ENCODE data around the gene PLXNB3.
"Not testable (repeated sequence)": the region's sequence is repeated elsewhere in the genome, so short reads cannot be mapped to it uniquely, and the experiment has no call there.

Gene PLXNB3

DNA sequence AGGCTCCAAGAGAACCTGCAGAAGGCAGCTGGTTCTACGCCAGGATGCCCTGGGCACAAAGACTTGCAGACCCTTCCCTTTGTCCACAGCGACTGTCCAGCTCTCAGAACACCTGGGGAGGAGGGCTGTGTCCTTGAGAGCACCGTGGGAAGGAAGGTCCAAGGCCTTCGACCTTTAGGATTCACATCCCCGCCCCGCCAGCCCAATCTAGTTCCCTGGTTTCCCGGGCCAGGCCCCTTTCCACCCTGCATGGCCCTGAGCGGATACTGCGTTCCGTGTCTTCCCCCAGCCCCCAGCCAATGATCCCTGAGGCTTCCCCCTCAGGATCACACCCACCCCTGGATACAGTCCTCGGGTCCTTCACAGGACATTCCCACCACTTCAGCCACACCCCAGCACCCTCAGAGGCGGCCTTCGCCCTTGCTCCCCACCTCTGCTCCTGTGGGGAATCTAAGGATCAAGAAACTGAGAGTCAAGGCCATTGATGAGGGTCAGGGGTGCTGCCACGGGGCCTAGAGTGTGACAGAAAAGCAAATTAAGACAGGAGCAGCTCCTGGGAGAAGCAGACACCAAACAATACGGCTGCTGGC lies 30.3 kb upstream of the PLXNB3 start:
- DNase-seq = no peak

DNA sequence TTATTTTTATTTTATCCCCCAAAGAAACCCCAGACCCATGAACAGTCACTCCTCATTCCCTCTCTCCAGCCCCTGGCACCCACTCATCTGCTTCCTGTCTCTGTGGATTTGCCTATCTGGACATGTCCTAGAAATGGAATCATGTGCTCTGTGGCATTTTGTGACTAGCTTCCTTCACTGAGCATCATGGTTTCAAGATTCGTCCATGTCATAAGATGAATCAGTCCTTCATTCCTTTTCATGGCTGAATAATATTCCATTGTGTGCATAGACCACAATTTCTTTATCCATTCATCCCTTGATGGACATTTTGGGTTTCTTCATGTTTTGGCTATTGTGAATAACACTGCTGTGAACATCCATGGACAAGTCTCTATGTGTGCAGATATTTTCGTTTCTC lies 29.2 kb upstream of the PLXNB3 start:
- DNase-seq = no peak

DNA sequence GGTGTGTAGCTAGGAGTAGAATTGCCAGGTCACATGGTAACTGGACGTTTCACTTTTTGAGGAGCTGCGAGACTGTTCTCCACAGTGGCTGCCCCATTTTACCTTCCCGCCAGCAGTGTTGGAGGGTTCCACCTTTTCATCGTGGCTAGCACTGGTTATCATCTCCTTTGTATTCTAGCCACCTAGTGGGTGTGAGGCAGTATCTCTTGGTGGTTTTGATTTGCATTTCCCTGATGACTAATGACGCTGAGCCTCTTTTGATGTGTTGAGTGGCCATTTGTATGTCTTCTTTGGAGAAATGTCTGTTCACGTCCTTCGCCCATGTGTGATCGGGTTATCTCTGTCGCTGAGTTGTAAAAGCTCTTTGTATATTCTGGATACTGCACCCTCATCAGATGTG lies 28.8 kb upstream of the PLXNB3 start:
- no peak for DNase-seq

DNA sequence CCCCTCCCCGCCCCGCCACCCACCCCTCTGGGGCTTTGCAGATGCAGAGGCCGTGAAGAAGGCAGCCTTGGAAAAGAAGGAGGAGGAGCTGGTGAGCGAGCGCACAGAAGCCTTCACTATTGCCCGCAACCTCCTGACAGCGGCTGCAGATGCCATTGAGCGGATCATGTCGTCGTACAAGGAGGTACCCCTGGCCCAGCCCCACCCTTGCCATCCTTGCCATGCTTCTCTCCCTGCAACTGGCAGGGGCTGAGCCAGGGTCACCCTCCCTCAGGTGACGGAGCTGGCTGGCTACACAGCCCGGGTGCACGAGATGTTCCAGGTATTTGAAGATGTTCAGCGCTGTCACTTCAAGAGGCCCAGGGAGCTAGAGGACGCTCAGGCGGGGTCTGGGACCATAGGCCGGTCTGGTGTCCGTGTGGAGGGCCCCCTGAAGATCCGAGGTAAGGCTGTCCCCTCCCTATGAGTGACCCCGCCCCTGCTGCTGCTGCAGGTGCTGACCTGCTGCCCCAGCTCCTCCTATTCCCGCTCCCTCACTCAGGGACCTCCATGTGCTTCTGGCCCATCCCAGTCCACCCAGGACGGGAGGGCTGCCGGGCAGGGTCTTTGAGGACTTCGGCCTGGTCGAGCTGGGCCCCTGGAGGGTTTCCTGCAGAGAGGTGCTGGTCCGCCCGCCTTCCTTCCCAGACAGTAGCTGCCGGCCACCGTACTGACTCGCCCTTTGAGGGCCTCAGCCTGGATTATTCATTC lies 27.8 kb upstream of the PLXNB3 start:
- no peak for DNase-seq

DNA sequence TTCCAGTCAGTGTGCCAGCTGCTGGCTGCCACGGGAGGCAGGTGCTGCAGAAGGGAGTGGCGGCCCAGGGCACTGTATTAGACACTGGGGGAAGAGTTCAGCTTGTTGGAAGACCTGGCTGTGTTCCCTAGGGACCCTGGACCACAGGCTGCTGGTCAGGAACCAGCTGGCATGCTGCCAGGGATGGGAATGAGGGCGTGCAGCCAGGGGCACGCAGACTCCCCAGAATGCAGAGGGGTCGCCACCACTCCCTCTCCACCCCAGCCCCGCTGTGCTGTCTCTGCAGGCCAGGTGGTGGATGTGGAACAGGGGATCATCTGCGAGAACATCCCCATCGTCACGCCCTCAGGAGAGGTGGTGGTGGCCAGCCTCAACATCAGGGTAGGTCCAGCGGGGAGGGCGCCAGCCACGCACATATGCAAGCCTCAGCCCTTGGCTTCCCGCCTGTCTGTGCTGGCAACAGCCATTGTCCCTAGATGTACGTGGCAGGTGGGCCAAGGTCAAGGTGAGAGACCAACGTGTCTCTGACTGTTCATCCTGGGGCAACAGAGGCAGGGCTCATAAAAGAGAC lies 27.1 kb upstream of the PLXNB3 start:
- DNase-seq = no peak

DNA sequence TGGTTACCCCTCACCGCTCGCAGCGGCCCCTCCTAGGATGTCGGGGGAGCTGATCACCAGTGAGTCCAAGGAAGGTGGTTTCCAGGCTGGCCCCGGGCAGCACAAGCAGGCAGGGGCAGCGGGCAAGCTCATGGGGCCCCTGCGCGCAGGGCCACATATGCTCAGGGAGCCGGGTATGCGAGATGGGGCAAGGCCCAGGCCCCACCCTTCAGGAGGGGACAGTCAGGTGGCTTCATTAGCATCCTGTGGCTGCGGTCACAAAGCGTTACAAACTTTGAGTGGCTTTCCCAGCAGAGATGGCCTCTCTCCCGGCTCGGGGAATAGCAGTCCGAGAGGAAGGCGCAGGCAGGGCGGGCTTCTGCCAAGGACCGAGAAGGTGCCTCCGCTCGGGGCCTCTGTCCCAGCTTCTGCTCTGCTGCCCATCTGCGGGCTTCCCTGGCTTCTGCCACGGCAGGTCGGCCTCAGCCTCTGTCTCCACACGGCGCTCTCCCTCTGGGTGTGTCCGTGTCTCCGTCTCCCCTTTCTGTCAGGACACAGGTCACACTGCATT lies 25.9 kb upstream of the PLXNB3 start:
- DNase-seq = no peak

DNA sequence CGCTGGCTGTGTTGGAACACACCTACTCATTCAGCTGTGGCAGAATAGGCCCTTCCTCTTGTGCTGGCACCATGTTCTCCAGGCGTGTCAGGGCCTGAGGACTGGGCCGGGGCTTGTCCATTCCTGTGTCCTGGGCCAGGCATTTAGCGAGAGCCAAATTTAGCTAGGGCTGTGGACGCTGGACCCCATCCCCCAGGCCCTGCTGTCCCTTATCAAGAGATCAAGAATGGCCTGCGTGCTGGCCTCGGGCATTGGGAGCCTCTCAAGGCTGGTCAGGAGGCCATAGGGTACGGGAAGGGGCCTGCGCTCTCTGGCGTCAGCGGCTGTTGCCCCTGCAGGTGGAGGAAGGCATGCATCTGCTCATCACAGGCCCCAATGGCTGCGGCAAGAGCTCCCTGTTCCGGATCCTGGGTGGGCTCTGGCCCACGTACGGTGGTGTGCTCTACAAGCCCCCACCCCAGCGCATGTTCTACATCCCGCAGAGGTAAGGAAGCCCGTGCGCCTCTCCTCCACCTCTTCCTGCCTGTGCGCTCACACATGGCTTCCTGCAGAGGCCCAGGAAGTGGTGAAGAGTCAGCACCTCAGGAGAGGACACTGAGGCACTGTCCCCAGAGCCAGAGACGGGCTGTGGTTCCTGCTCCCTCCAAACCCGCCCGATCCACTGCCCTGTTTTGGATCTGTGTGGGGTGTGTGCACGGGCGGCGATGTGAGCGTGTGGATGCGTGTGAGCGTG lies 24.1 kb upstream of the PLXNB3 start:
- no peak for DNase-seq

DNA sequence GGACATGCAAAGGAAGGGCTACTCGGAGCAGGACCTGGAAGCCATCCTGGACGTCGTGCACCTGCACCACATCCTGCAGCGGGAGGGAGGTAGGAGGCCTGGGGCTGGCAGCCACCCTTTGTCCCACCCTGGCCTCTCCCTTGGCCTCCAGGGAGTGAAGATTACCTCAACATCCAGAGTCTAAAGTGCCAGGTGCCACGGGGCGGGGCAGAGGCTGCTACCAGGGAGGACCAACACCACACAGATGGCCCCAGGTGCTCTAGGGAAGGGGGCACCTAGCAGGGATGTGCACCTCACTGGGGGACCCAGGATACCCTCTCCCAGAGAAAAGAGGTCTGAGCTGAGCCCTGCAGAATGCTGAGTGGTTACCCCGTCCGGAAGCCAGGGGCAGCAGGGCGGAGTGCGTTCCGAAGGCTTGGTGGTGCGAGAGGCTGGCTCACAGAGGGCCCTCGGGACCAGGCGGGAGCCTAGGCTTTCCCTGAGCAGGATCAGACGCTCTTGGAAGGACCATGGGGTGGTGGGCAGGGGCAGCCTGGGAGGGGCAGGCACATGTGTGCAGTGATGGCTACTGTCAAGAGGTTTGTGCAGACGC lies 23.3 kb upstream of the PLXNB3 start:
- DNase-seq = no peak

DNA sequence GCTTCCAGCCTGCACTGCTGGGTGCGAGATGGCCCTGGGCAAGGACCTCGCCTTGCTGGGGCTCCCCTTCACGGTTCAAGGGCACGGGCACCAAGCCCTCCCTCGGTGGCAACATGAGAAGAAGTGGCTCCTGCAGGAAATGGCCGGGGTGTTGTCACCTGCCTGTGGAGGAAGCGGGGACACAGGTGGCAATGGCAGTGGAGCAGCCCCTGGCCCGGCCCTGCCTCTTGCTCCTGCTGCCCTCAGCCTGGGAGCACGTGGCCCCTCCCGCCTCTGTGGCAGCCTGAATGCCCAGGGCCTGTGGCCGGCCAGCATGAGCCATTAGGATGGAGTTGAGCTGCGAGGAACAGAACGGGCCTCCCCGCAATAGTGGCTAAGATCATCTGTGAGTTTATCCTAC lies 22.6 kb upstream of the PLXNB3 start:
- no peak for DNase-seq

DNA sequence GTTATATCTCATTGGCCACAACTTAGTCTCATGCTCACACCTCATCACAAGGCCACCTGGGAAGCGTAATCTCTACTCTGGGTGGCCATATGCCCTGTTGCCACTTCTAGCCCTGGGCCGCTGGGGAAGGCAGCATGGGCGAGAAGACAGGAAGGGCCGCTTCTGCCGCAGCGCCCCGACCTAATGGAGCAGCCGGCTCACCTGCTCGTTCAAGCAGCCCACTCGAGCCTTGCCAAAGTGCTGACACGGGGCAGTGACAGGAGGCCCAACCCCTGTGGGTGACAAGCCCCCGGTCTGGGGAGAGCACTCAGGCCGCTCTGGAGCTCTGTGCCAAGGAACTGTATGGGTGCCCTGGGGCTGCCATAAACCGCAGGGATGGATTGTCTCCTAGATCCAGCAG lies 21.9 kb upstream of the PLXNB3 start:
- not testable (repeated sequence) for DNase-seq

DNA sequence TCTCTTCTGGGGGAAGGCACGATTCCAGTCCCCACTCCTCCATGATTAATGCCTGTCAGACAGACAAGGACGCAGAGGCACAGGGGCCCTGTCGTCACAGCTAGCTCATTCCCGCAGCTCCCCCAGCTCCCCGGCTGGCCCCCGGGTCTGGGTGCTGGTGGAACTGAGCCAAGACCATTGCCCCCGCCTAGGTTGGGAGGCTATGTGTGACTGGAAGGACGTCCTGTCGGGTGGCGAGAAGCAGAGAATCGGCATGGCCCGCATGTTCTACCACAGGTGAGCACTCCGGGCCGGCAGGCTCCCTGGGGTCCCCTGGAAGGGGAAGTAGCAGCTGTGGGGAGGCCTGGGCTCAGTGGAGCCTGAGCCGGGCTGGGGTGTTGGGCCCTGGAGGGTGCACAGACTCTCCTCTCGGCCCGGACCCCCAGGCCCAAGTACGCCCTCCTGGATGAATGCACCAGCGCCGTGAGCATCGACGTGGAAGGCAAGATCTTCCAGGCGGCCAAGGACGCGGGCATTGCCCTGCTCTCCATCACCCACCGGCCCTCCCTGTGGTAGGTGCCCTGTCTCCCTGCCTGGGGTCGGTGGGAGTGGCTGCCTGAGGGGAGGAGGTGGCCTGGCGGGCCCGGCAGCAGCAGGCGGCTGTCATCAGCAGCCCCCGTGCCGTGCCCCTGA lies 21.1 kb upstream of the PLXNB3 start:
- DNase-seq = not testable (repeated sequence)

DNA sequence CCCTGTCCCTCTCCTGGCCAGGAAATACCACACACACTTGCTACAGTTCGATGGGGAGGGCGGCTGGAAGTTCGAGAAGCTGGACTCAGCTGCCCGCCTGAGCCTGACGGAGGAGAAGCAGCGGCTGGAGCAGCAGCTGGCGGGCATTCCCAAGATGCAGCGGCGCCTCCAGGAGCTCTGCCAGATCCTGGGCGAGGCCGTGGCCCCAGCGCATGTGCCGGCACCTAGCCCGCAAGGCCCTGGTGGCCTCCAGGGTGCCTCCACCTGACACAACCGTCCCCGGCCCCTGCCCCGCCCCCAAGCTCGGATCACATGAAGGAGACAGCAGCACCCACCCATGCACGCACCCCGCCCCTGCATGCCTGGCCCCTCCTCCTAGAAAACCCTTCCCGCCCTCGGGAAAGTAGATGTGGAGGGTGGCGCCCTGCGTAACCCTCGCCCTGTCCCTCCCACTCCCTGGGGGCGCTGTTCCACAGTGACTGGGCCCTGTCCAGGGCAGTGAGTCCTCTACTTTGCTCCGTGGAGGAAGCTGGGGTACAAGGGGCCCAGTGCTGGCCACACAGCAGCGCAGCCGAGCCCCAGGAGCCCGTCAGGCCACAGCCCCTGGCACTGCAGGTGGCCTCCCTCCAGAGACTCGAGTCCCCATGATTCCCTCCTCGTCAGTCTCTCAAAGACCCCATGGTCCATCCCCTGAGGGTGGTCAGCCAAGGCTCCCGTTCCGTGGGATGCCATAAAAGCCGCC lies 20.4 kb upstream of the PLXNB3 start:
- DNase-seq = not testable (repeated sequence)

DNA sequence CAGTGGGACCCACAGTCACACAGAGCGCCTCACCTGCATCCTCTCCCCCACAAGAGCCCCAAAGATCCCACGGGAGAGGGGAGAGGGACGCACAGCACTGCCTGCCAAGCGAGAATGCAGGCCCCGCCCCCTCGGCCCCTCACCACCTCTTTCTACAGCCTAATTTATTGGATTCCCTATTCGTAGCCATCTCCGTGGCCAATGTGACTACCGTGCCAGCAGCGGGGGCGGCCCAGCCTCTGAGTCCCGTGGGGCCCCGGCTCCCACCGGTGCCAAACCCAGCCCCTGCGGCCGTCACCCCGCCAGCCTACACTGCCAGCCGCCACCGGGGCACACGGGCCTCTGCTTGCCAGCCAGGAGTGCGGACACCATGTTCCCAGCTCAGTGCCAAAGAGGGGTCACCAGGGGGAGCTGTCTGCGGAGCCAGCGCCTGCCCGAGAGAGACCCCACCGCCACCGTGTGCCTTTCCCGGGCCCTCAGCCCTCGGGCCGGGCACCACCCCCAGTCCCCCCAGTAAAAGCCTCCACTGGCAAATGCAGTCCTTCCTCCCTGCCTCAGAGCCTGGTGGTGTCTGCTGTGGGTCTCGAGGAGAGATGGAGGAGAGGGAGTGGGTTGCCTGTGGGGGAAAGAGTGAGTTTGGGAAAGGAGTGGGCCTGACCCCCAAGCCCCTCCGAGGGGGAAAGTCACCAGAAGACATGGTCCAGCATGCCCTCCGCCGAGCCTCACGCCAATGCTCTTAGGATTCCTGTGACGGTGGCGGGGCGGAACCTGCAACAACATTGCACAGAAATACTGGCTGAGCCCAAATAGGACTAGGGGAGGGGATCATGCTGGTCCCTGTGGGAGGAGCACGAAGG lies 19.6 kb upstream of the PLXNB3 start:
- DNase-seq = no peak

DNA sequence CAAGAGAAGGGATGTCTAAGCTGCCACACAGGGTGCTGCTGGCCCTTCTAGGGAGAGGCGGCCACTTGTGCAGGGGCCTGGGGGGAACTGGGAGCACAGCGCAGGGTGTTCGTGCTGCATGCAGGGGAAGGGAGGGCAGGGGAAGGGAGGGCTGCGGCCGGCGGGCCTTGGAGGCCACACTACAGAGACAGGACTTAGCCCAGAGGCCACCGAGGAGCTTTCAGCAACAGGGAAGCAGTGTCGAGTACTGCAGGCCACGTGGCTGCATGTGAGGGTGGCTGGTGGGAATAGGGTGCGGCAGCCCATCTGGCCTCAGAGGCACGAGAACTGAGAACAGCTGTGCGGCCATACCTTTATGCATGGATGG lies 19.0 kb upstream of the PLXNB3 start:
- not testable (repeated sequence) for DNase-seq

DNA sequence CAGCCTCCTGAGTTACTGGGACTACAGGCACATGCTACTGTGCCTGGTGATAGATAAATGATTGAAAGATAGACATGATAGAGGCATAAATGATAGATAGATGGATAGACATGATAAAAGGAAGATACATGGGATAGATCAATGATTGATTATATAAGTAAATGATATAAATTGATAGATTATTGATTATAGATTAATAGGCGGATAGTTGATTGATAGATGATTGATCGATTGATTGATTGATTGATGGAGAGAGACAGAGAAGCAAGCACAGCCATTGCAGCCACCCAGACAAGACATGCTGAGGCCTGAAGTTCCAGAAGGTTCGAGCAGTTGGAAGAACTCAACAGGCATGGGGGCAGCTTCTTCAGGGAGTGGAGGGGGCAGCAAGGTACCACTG lies 17.7 kb upstream of the PLXNB3 start:
- no peak for DNase-seq

DNA sequence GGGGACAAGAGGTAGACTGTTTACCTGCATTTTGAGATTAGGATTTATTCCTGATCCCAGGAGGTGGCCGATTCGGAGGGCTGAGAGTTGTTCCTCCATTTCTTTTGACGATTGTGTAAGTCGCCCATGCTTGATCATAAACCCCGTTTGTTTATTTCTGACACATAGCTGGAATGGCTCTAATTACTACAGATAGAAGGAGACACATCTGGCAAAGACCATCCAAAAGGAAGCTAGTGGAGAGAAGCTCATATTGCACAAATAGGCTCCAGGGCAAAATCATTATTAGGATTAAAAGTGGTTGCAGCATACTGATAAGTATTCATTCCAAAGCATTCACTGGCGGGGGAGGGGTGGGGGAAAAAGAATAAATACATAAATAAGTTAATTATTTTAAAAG lies 17.1 kb upstream of the PLXNB3 start:
- DNase-seq = not testable (repeated sequence)

DNA sequence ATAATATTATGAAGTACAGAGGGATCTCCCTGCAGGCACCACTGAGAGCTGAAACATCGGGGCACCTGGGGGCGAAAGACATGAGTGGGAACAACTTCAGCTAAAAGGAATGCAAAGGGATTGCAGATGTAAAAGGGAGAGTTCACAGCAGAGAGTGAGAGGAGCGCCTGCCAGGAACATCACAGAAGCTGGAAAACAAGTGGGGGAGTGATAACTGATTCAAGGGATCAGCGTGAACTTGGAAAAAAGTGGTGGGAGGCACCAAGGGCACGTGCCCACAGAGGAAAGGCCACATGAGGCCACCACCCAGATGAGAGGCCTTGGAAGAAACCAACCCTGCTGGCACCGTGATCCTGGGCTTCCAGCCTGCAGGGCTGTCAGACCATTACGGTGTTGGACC lies 15.0 kb upstream of the PLXNB3 start:
- not testable (repeated sequence) for DNase-seq

DNA sequence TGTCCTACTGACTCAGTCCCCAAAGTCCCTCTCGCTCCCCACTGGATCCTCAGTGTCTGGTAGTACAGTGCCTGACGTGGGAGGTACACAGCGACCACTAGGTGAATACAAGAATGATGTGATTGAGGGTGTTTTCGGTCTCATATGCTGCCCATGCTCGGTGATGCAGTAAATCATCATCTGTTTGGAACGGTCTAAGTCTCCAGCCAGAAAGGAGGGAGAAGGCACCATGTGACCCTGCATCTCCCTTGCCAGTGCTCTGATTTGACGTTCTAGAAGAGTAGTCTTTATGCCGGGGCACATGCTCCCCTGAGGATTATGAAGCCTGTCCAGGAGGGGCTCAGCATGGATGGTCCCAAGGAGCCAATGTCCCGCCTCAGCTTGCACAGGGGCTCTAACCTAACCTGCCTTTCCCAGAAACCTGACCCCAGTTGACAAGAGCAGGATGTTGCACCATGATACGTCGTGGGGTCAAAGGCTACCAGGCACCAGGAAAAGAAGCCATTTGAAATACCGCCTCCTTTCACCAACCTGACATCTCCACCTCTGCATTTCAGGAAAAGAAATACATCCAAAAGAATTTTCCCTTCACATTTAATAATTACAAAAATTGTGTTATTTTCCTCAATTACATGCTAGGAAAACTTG lies 13.8 kb upstream of the PLXNB3 start:
- DNase-seq = no peak

DNA sequence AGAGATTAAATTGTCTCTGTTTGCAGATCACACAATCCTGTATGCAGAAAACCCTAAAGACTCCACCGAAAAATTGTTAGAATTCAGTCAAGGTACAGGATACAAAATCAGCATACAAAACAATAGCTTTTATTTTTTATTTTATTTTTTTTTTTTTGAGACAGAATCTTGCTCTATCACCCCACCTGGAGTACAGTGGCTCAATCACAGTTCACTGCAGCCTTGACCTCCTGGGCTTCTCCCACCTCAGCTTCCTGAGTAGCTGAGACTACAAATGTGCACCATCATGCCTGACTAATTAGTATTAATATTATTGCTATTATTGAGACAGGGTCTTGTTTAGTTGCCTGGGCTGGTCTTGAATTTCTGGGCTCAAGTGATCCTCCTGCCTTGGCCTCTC lies 8.9 kb upstream of the PLXNB3 start:
- no peak for DNase-seq

DNA sequence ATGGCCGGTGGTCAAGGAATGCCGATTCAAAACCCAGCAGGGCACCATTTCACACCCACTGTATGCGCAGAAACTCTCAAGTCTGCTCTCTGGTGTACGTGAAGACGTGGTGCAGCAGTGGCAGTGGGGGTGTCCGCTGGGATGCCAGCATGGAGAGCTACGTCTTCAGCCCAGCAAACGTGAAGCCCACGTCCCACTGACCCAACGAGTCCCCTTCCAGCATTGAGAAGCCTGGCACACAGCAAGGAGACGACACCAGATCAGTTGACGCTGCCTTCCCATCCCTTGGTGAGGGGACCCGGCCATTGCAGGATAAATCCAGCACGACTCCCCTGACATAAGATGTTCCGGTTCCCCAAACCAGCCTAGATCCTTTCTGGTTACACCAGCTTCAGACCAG lies 2.2 kb upstream of the PLXNB3 start:
- no peak for DNase-seq
